Activated gamma-delta T cell treated with anti-CD3 and anti-CD28 coated beads, Interleukin-2, amount 50 U/mL, for 16 hours (primary cell): ENCODE data around the gene ATP5F1D.

Experiments used
- DNase-seq: peaks from one replicate; pipeline ENCODE4 v3.0.0-alpha.2; 2020; ENCODE audit warnings: low read depth

The ATP5F1D gene

DNA sequence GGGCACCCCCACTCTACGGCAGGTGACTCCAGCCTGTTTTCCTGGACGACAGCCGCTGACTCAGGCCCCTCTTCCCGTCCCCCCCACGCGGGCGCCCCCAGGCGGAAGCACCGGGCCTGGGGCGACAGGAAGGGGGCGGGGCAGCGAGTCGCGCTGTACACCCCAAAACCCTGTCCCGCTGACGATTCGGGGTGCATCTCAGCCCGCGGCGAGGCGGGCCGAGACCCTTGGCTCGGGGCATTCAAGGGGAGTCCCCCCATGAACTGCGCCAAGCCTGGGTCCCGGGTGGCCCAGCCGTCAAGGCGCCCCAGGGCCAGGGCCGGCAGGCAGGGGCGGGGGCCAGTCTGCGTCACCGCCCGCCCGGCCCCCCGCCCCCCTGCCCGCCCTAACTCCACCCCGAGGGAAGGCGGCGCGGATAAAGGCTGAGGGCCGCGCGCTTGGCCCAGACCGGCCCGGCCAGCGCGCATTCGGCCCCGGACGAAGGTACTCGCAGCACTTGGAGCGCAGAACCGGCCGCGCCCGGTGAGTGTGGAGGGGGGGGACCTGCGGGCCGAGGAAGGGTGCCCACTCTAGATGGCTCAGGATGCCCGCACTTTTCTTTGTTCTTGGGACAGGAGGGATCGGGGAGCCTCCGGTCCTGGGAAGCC, 6.7 kb downstream of the ATP5F1D start, which contains the start of gene MIDN:
MIDN (plus strand) TSS at position 445 of the 647 bp plus-strand sequence. CDS start 1,714 bp downstream, outside the sequence.
- DNase-seq, result peak; percentile 53

GRCh38 chr19:1248786-1249297, 7.3 kb downstream of the ATP5F1D start:
- DNase-seq, result peak; percentile 74

- DNase-seq, result peak; percentile 88
Measured at GRCh38 chr19:1249298-1249989, 7.9 kb downstream of the ATP5F1D start.

- no peak for DNase-seq
Measured at GRCh38 chr19:1249990-1250436, 8.5 kb downstream of the ATP5F1D start.

DNA sequence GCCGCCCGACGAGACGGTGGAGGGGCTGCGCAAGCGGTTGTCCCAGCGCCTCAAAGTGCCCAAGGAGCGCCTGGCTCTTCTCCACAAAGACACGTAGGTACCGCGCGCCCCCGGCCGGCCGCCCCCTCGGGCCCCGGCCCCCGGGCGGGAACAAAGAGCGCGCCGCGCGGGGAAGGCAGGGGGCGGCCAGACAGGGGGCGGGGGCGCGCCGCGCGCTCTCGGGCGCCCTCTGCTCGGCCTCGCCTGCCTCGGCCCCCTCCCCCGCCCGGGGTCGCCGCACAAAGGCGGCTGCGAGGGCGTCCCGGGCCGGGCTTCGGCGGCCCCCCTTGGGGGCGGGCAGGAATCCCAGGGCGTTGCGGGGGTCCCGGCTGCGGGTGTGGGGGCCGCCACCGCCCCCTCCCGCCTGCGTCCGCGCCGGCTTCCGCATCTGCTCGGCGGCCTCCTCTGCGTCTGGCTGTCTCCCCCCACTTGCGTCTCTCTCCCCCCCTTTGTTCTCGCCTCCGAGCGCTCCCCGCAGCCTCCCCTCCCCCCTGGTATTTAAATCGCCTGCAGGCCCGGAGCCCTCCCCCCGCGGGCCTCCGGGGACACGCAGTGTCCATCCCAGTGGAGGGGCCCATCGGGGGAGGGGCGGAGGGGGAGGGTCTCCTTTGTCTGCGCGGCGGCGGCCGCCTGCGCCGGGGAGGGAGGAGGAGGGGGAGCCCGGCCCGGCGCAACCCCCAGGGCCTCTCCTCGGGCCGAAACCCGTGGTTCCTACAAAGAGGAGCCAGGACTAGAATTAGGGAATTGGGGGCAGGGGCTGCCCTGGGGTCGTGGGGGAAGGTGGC, 9.1 kb downstream of the ATP5F1D start:
- peak; percentile 43 for DNase-seq

DNA sequence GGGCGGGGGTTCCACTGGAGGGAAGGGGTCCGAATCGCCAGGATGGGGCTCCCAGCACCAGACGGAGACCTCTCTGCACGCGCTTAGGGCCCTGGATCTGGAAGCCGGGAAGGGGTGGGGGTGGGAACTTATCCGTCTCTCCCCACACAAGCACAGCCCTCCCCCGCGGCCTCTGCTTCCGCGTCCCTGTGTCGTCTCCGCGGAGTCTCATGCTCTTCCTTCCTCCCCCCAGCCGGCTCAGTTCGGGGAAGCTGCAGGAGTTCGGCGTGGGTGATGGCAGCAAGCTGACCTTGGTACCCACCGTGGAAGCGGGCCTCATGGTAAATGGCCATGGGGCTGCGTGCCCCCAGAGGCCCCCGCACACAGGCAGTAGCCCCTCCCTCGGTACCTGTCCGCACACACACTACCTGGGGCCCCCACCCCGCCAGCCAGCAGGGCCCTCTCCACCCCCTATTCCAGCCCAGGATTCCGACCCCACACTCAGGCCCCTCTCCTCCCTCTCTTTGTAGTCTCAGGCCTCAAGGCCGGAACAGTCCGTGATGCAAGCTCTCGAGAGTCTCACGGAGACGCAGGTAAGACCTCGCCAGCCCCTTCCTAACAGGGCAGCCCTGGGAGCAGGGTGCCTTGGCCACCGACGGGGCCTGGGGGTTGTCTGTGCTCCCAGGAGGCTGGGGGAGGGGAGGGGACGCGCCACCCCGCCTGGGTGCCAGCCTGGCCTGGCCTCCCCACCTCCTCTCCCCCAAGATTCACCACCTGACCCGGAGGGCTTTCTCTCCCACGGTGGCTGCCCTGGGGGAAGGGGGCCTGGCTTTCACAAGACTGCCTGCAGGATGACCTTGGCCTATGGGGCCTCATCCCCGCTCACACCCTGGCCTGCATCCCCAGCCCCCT, 10.0 kb downstream of the ATP5F1D start:
- DNase-seq, result no peak

- DNase-seq, result peak; percentile 65
Measured at GRCh38 chr19:1252221-1252820, 10.8 kb downstream of the ATP5F1D start.

DNA sequence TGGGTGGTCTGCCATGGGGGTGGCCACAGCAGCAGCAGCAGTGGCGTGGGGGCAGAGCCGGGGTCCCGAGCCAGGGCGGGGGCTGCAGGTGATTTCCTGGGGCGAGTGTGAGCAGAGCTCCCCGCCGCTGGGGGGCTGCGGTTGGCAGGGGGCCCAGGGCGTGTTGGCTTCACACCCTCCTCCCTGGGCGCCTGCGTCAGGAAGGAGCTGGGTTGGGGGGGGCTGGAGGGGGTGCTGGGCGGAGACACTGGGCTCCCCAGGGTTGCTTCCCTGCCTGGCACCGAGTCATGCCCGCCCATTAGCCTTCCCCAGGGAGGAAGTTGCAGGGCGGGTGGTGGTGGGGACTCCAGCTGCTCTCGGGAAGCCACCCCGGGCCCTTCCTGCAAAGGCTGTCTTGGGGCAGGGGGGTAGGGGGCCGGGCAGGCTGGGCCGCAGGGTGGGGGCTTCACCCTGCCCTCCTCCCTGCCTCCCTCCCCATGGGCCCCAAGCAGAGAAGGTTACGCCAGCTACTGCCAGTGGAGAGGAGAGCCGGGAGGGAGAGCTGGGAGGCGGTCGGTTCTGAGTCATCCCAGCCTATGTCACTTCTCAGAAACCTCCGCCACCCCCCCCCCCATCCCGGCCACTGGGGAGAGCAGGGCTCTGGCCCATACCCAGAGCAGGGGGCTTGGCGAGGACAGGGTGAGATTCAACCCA, 11.4 kb downstream of the ATP5F1D start:
- peak; percentile 66 for DNase-seq

GRCh38 chr19:1253514-1254080, 12.0 kb downstream of the ATP5F1D start:
- no peak for DNase-seq

DNA sequence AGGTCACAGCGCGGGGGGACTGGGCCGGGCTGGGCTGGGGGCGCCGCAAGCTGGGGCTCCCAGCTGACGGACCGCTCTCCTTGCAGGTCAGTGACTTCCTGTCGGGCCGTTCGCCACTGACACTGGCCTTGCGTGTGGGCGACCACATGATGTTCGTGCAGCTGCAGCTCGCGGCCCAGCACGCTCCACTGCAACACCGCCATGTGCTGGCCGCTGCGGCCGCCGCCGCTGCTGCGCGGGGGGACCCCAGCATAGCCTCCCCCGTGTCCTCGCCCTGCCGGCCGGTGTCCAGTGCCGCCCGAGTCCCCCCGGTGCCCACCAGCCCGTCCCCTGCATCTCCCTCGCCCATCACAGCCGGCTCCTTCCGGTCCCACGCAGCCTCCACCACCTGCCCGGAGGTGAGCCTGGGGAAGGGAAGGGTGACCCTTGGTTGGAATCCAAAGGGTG, 12.6 kb downstream of the ATP5F1D start:
- DNase-seq, result no peak

DNA sequence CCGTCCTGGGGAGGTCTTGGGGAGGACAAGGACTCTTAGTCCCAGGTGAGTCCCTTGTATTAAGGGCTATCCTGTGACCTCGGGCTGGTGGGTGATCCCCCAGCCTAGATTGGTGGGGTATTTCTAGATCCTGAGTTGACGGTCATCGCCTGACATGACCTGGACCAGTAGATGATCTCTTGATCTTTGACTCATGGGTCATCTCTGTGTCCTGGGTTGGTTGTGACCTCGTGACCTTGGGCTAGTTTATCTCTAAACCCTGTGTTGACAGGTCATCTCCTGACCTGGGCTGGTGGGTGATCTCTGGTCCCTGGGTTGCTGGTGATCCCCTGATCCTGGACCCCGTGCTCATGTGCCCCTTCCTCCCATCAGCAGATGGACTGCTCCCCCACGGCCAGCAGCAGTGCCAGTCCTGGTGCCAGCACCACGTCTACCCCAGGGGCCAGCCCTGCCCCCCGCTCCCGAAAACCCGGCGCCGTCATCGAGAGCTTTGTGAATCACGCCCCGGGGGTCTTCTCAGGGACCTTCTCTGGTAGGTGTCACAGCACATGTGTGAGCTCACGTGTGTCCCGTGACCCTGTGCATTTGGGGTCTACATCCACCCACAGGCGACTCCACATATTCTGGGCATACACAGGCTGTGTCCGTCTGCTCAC, 13.1 kb downstream of the ATP5F1D start:
- no peak for DNase-seq

GRCh38 chr19:1255186-1256161, 13.9 kb downstream of the ATP5F1D start:
- no peak for DNase-seq

- DNase-seq, result no peak
Measured at GRCh38 chr19:1256646-1257474, 15.3 kb downstream of the ATP5F1D start.

DNA sequence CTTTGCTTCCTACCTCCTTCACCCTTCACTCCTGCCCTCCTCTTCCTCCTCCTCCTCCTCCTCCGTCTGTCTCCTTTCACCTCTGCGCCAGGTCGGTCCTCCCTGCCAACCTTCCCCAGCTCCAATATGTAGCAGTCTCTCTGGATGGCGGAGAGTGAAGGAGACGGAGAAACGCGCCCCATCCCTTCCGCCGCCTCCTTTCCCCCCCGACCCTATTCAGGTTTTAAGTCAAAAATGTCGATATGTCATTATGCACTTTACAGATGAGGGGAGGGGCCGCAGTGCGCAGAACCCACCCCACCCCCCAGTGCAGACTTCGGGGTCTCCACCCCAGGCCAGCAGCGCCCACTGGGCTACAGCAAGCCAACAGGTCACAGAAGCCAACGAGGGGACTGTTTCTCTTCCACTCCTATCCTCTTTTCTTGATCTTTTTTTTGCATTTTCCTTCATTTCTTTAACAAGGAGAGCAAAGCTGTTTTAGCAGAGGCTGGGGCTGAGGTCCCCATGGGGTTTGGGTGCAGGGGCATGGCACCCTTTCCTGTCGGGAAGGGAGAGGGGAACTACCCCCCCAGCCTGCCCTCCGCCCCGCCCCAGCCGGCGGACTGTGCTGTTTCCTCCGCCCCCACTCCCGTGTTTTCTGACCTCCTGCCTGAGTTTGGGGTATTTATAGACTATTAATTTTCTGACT, 16.1 kb downstream of the ATP5F1D start:
- no peak for DNase-seq

GRCh38 chr19:1258163-1258492, 16.6 kb downstream of the ATP5F1D start:
- no peak for DNase-seq

- DNase-seq, result no peak
Measured at GRCh38 chr19:1258707-1259205, 17.2 kb downstream of the ATP5F1D start.
